ENCODE results near the gene SDF4.
A peak's percentile ranks its signal among the peaks of the same experiment; 100 is the strongest.

SDF4 gene

GRCh38 chr1:1230656-1231399, 973 bp downstream of the SDF4 start:
- Histone ChIP-seq H3K9me2 (replicated peaks; ENCODE audit: insufficient read depth, low read length) (no peaks in the 10 kb centered on the region), H3K79me2 (ENCODE audit: insufficient read depth, low read length) (peaks cover 35% of the 10 kb centered on the region), H3K27ac (ENCODE audit: low read depth, low read length) (peak overlapping the region; percentile 53), H3K4me2 (ENCODE audit: low read depth, low read length, poor library complexity, severe bottlenecking) (peak overlapping the region; percentile 90), H3K9ac (ENCODE audit: low read length) (peak overlapping the region; percentile 87), H3K9me3 (ENCODE audit: insufficient read depth, low read length) (no peaks in the 10 kb centered on the region), H3K36me3 (ENCODE audit: low read length) (no peaks in the 10 kb centered on the region), H2AFZ (ENCODE audit: low read depth, low read length, severe bottlenecking) (peak overlapping the region; percentile 62), H4K20me1 (ENCODE audit: low read depth, low read length) (no peaks in the 10 kb centered on the region), H3K4me3 (ENCODE audit: insufficient read depth, low read length, poor library complexity, severe bottlenecking) (peak overlapping the region; percentile 77), H3K27me3 (ENCODE audit: low read length) (no peaks in the 10 kb centered on the region), H3F3A (ENCODE audit: insufficient read depth) (no peaks in the 10 kb centered on the region)
- TF ChIP-seq EZH2phosphoT487 (conservative IDR thresholded peaks at IDR 0.05; ENCODE audit: low read length) = no peak
- TF ChIP-seq, protein P1, sequence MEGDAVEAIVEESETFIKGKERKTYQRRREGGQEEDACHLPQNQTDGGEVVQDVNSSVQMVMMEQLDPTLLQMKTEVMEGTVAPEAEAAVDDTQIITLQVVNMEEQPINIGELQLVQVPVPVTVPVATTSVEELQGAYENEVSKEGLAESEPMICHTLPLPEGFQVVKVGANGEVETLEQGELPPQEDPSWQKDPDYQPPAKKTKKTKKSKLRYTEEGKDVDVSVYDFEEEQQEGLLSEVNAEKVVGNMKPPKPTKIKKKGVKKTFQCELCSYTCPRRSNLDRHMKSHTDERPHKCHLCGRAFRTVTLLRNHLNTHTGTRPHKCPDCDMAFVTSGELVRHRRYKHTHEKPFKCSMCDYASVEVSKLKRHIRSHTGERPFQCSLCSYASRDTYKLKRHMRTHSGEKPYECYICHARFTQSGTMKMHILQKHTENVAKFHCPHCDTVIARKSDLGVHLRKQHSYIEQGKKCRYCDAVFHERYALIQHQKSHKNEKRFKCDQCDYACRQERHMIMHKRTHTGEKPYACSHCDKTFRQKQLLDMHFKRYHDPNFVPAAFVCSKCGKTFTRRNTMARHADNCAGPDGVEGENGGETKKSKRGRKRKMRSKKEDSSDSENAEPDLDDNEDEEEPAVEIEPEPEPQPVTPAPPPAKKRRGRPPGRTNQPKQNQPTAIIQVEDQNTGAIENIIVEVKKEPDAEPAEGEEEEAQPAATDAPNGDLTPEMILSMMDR (IDR thresholded peaks at IDR 0.05; ENCODE audit: insufficient read depth, low read length, poor library complexity, severe bottlenecking) = no peak

DNA sequence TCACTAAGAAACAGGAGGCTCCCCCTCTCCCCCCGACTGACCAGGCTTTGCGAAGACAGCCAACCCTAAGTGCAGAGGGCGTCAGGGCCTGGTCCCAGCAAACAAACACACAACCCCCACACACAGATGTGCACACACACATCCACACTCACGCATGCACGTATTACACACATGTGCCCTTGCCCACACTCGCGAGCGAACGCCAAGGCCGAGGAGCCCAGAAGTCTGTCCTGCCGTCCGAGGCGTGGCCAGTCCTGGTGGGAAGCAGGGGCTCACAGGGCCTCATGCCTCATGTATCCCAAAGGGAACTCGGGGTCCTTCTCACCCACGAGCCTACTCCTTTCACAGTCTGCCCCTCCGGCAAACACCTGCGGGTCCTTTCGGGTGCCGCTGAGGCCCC, 2.0 kb downstream of the SDF4 start:
- Histone ChIP-seq H3K36me3 (ENCODE audit: low read length) (no peaks in the 10 kb centered on the region), H2AFZ (ENCODE audit: low read depth, low read length, severe bottlenecking) (no peak overlapping the region), H3F3A (ENCODE audit: insufficient read depth) (no peaks in the 10 kb centered on the region), H3K27me3 (ENCODE audit: low read length) (no peaks in the 10 kb centered on the region), H3K79me2 (ENCODE audit: insufficient read depth, low read length) (peaks cover 40% of the 10 kb centered on the region), H3K9ac (ENCODE audit: low read length) (no peak overlapping the region), H3K27ac (ENCODE audit: low read depth, low read length) (no peak overlapping the region), H3K9me3 (ENCODE audit: insufficient read depth, low read length) (no peaks in the 10 kb centered on the region), H4K20me1 (ENCODE audit: low read depth, low read length) (no peaks in the 10 kb centered on the region), H3K9me2 (replicated peaks; ENCODE audit: insufficient read depth, low read length) (no peaks in the 10 kb centered on the region), H3K4me2 (ENCODE audit: low read depth, low read length, poor library complexity, severe bottlenecking) (no peak overlapping the region), H3K4me3 (ENCODE audit: insufficient read depth, low read length, poor library complexity, severe bottlenecking) (no peak overlapping the region)
- TF ChIP-seq EZH2phosphoT487 (conservative IDR thresholded peaks at IDR 0.05; ENCODE audit: low read length) = no peak
- TF ChIP-seq, protein P1 (IDR thresholded peaks at IDR 0.05; ENCODE audit: insufficient read depth, low read length, poor library complexity, severe bottlenecking) = no peak

- H3K4me3 ChIP-seq (ENCODE audit: insufficient read depth, low read length, poor library complexity, severe bottlenecking) = no peak overlapping the region
- H2AFZ ChIP-seq (ENCODE audit: low read depth, low read length, severe bottlenecking) = no peak overlapping the region
- no peaks in the 10 kb centered on the region for H4K20me1 ChIP-seq (ENCODE audit: low read depth, low read length)
- H3K9me2 ChIP-seq (replicated peaks; ENCODE audit: insufficient read depth, low read length) = no peaks in the 10 kb centered on the region
- peaks cover 42% of the 10 kb centered on the region for H3K79me2 ChIP-seq (ENCODE audit: insufficient read depth, low read length)
- H3K27ac ChIP-seq (ENCODE audit: low read depth, low read length) = no peak overlapping the region
- no peaks in the 10 kb centered on the region for H3F3A ChIP-seq (ENCODE audit: insufficient read depth)
- H3K9ac ChIP-seq (ENCODE audit: low read length) = no peak overlapping the region
- H3K4me2 ChIP-seq (ENCODE audit: low read depth, low read length, poor library complexity, severe bottlenecking) = no peak overlapping the region
- H3K9me3 ChIP-seq (ENCODE audit: insufficient read depth, low read length) = no peaks in the 10 kb centered on the region
- TF ChIP-seq EZH2phosphoT487 (conservative IDR thresholded peaks at IDR 0.05; ENCODE audit: low read length) = no peak
- TF ChIP-seq, protein P1 (IDR thresholded peaks at IDR 0.05; ENCODE audit: insufficient read depth, low read length, poor library complexity, severe bottlenecking) = no peak
- no peaks in the 10 kb centered on the region for H3K27me3 ChIP-seq (ENCODE audit: low read length)
- no peaks in the 10 kb centered on the region for H3K36me3 ChIP-seq (ENCODE audit: low read length)
Observed at GRCh38 chr1:1228596-1229321, 3.0 kb downstream of the SDF4 start.

All from SU-DHL-6 (cell line).